Superior temporal gyrus (tissue), 1 donor: ENCODE data around the gene SNAP91.
"Not testable (repeated sequence)": the region's sequence is repeated elsewhere in the genome, so short reads cannot be mapped to it uniquely, and the experiment has no call there.

ENCODE experiments used
- DNase-seq: peaks from one replicate; pipeline ENCODE4 v3.0.0-alpha.2; 2016; ENCODE audit errors: extremely low spot score

The SNAP91 gene, protein sequence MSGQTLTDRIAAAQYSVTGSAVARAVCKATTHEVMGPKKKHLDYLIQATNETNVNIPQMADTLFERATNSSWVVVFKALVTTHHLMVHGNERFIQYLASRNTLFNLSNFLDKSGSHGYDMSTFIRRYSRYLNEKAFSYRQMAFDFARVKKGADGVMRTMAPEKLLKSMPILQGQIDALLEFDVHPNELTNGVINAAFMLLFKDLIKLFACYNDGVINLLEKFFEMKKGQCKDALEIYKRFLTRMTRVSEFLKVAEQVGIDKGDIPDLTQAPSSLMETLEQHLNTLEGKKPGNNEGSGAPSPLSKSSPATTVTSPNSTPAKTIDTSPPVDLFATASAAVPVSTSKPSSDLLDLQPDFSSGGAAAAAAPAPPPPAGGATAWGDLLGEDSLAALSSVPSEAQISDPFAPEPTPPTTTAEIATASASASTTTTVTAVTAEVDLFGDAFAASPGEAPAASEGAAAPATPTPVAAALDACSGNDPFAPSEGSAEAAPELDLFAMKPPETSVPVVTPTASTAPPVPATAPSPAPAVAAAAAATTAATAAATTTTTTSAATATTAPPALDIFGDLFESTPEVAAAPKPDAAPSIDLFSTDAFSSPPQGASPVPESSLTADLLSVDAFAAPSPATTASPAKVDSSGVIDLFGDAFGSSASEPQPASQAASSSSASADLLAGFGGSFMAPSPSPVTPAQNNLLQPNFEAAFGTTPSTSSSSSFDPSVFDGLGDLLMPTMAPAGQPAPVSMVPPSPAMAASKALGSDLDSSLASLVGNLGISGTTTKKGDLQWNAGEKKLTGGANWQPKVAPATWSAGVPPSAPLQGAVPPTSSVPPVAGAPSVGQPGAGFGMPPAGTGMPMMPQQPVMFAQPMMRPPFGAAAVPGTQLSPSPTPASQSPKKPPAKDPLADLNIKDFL

DNA sequence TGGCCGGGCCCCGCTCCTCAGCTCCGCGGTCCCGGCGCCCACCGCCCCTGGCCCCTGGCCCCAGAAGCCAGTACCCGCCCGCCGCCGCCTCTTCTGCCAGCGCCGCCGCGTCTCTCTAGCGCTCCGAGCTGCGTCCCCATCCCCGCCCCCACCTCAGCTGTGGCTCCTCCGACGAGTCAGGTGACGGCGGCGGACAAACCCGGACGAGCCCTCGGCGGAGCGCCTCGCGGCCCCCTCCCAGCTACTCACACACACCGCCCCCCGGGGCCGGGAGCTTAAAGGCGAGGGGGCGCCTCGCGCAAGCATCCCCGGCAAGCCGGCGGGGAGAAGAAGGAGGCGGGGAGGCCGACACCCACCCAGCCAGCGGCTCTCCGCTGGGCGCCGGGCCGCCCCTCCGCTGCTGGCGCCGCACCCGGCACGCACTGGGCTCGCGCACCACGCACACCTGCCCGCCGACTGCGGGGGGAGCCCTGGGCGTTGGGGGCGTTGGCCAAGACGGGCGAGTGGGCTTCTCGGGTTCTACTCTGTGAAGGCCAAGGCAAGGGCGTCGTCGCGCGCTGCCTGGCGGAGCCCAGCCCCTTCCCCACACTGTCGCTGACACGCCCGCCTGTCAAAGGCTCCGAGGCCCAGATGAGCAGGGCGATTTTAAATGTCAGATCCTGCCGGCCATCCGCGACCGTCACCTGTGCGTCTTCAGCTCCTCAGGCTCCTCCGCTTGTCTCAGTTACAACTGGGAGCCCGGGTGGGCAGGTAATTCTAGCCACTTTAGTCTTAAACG, at the start of gene SNAP91:
Gene SNAP91, minus strand, starts transcription at position 132 of the 778 bp plus-strand sequence. CDS start 1,174 bp downstream, outside the sequence.
- peak; percentile 60 for DNase-seq

GRCh38 chr6:83758533-83758932, 49.6 kb upstream of the SNAP91 start:
- no peak for DNase-seq

DNA sequence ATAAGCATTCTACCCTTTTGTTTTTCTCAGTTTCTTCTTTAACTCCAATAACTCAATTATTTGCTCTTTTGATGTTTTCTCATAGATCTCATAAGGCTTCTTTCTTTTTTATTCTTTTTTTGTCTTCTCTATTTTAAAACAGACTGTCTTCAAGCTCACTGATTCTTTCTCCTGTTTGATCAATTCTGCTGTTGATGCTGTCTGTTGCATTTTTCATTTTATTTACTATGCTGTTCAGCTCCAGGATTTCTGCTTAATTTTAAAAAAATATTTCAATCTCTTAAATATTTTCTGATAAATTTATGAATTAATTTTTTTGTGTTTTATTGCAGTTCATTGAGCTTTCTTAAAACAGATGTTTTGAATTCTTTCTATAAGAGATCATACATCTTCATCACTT, 48.1 kb upstream of the SNAP91 start:
- DNase-seq: no peak

DNA sequence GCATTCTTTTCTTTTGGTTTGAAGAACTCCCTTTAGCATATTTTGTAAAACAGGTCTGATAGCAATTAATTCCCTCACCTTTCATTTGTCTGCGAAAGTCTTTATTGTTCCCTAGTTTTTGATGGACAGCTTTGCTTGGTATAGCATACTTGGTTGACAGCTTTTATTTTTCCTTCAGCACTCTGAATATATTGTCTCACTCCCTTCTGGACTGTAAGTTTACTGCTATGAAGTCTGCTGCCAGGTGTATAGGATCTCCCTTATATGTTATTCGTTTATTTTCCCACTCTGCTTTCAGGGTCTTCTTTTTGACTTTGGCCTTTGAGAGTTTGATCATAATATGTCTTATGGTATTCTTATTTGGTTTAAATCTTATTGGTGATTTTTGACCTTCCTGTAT, 47.7 kb upstream of the SNAP91 start:
- no peak for DNase-seq

GRCh38 chr6:83752375-83752774, 43.5 kb upstream of the SNAP91 start:
- DNase-seq: not testable (repeated sequence)

DNA sequence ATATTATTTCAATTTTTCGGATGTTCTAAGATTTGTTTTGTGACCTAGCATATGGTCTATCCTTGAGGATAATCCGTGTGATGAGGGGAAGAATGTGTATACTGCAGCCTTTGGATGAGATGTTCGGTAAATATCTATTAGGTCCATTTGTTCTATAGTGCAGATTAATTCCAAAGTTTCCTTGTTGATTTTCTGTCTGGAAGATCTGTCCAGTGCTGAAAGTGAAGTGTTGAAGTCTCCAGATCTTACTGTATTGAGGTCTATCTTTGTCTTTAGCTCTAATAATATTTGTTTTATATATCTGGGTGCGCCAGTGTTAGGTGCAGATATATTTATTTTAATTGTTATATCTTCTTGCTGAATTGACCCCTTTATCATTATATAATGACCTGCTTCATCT, 32.2 kb upstream of the SNAP91 start:
- DNase-seq: no peak

- peak; percentile 12 for DNase-seq
Observed at GRCh38 chr6:83735461-83735860, 26.6 kb upstream of the SNAP91 start.

GRCh38 chr6:83729871-83730270, 21.0 kb upstream of the SNAP91 start:
- DNase-seq: no peak

- DNase-seq: no peak
Observed at GRCh38 chr6:83722876-83723275, 14.0 kb upstream of the SNAP91 start.

DNA sequence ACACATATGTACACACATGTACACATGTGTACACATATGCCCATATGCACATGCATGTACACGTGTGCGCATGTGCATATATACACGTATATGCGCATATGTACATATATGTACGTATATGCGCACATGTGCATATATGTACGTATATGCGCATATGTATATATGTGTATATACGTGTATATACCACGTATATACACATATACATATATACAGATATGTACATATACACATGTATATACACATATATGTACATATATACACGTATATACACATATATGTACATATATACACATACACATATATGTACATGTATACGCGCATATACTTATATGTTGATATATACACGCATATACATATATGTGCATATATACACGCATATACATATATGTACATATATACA, 8.9 kb upstream of the SNAP91 start:
- no peak for DNase-seq

- no peak for DNase-seq
Observed at GRCh38 chr6:83711958-83712357, 3.1 kb upstream of the SNAP91 start.

DNA sequence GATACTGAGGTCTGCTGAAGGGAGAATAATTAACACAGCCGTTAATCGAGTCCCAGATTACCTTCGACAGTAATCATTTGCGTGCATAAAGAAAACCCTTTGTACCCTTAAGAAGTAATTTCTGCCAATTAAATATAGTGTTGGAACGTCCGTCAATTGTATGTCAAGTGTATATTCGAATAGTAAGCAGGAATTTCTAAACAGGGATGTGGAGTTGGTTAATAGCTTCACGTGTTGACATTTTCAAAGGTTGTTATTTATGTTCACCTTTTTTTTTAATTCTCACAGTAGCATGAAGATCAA, 798 bp upstream of the SNAP91 start:
- peak; percentile 22 for DNase-seq

DNA sequence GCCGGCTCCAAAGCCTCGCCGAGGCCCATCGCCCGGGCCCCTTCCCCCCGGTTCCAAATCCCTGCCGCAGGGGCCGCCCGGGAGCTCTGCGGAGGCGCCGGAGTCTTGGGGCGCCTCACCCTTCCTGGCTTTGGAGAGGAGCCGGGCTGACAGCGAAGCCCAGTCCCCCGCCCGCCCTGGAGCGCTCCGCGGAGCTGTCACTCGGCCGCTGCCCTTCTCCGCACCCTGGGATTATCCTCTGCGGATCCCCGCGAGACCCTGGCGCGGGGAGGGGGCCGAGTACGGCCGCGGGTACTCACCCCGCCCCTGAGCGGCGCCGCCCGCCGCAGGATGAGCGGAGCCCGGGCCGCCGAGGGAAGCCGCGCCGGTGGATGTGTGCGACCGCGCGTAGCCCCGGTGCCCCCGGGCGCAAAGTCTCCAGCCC, 343 bp downstream of the SNAP91 start:
- peak; percentile 15 for DNase-seq

- peak; percentile 56 for DNase-seq
Observed at GRCh38 chr6:83707829-83708545, 914 bp downstream of the SNAP91 start.

DNA sequence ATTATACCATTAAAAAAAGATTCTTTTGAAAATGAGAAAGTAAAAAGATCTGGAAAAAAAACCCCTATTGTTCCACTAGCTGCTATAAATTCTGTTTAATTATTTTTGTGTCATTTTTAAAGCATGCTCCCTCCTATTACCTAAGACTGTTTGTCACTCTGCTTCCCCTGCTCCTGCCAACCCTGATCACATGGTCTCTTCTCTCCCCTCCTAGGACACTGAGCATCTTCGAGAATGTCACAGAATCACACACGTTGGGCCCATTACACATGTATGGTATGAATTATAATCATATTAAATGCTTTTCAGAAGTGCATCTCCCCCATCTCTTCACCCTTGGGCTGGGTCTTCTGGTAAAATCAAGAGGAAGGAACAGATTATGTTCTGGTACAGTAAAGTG, 6.2 kb downstream of the SNAP91 start:
- no peak for DNase-seq

- no peak for DNase-seq
Observed at GRCh38 chr6:83702077-83702476, 6.8 kb downstream of the SNAP91 start.

- no peak for DNase-seq
Observed at GRCh38 chr6:83696674-83697073, 12.2 kb downstream of the SNAP91 start.

DNA sequence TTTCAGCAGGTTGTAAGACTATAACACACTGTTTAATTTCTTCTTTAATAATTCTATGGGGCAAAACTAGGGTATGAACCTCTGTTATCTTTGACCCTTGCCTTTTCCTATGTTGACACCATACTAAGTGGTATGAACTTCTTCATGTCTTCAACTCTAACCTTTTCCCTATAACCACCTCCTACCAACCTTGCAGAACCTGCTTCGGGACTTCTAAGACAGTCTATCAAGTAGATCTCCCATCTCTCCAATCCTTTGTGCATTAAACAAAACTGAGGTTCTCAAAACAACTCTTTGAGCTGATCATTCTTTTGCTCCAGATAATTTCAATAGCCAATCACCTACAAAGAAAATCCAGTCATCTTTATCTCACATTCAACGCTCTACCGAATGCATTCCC, 23.4 kb downstream of the SNAP91 start:
- no peak for DNase-seq

- no peak for DNase-seq
Observed at GRCh38 chr6:83677791-83678190, 31.1 kb downstream of the SNAP91 start.

DNA sequence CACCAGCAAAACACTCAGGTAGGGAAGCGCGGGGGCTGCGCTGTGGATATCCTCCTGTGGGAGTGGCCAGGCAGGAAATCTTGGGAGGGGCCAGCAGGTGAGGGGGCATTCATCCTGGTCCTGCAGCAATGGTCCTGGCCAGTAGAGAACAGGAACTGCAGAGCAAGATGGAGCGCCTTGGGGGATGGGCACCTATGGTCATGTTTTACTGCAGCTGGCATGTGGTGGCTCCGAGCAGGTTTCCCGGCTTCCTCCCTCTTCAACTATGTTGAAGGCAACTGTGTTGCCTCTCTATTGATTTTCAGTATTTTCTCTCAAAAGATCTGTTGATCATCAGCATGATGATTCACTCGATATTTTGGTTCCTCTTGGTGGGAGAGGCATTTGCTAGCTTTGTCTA, 70.9 kb downstream of the SNAP91 start:
- no peak for DNase-seq

DNA sequence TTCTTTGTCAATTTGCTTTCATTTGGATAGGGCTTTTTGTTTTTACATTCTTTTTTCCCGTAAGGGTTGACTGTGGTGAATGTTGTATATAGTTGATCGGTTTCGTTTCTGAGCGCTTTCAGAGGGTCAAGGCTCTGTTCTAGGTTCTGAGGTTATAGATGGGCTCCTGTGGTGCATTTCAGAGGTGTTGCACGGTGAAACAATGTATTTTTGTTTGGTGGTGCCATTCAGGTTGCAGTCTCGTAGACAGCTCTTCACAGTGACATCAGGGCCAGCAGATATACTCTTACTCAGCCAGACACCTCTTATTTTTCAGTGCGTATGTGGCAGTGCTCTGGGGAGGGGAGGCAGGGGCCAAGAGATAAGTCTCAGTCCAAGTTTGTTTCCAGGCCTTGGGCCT, 72.1 kb downstream of the SNAP91 start:
- no peak for DNase-seq

- no peak for DNase-seq
Observed at GRCh38 chr6:83633609-83634008, 75.3 kb downstream of the SNAP91 start.
